ENCODE measurements around the gene ART5.
A peak's percentile ranks its signal among the peaks of the same experiment; 100 is the strongest.

DNA sequence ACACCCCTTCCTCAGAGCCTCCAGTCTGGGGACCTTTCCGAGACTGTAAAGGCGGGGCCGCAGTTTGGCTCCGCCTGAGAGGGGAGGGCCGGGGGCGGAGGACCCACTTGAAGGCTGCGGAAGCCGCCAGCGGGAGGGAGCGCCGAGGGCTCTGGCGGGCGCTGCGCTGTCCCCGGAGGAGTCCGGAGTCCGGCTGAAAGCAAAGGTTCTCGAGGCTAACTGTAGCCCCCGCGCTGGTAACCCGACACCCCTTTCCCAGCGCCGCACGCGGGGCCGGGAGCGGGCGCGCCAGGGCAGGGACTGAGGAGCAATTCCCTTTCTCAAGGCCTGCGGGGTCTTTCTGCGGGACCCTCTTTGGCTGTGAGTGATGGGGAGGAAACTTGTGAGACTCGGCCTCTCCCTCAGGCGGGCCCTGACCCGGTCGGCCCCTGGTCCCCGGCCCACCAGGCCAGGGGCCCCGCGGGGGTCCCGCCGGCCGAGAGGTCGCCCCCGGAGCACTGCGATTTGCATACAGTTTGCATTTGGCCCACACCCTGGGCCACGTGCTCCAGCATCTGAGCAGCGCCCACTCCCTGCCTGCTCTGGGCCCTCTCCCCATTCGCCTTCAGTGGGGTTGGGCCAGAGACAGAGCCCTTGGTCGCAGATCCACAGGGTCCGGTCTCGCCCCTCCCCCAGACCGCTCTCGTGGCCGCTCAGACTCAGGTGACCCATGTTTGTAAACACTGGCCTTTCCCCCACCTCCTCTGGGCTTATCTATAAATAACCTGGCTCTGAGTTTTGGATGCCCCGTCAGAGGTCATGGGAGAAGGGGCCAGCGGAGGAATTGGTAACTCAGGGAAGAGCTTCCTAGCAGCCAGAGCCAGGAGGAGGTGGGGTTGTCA is 519 bp upstream of the ART5 start:
- TF ChIP-seq CTCF (IDR thresholded peaks at IDR 0.05): no peak
- no peak for TF ChIP-seq POLR2A (IDR thresholded peaks at IDR 0.05; ENCODE audit: low read length)
- peak; percentile 42 for TF ChIP-seq MAX (IDR thresholded peaks at IDR 0.05)
- no peak for TF ChIP-seq FOSB (CRISPR knock-in tag; IDR thresholded peaks at IDR 0.05)
- no peak for TF ChIP-seq MYC (IDR thresholded peaks at IDR 0.05; ENCODE audit: borderline replicate concordance, low read length)
- no peak for TF ChIP-seq NR3C1 (IDR thresholded peaks at IDR 0.05)
- TF ChIP-seq CHD4 (IDR thresholded peaks at IDR 0.05; ENCODE audit: borderline replicate concordance): no peak
- TF ChIP-seq ZFP36 (IDR thresholded peaks at IDR 0.05; ENCODE audit: borderline replicate concordance, partially characterized antibody): no peak
- TF ChIP-seq ZC3H11A (IDR thresholded peaks at IDR 0.05): no peak
- TF ChIP-seq RAD21 (conservative IDR thresholded peaks at IDR 0.05 in 1 of 2, IDR thresholded peaks at IDR 0.05 in 1 of 2): no peak
